ENCODE data around the gene SLBP. TPM values are rescaled to one million over a fixed set of nuclear protein-coding genes. Genes with fewer than 3 reads are reported as not detected.

The SLBP gene
- total and polyA plus RNA-seq, 2 of the 8 experiments (the other 6 are each of a cell fraction or from before 2014, with no cell fraction given) = 44.1 to 49.0 TPM

GRCh38 chr4:1643971-1644735 is 68.0 kb downstream of the SLBP start:
- DNase-seq (ENCODE audit: low read depth in 1 of 2, low spot score in 2 of 2) = no peak
- Histone ChIP-seq H3K9me3 (ENCODE audit: insufficient read depth in 2 of 2, low read depth in 1 of 2, low read length in 1 of 2) (no peaks in the 10 kb centered on the region), H2BK15ac (ENCODE audit: low read length) (no peak overlapping the region; the same call in 1 of the 2 replicates), H4K5ac (ENCODE audit: insufficient read length, low read depth, low read length) (no peak overlapping the region), H3K79me2 (ENCODE audit: control insufficient read depth in 1 of 2, insufficient read depth in 2 of 2, low read length in 2 of 2) (no peaks in the 10 kb centered on the region), H2BK5ac (ENCODE audit: low read depth, low read length) (peak overlapping the region; percentile 87; the same call in 1 of the 2 replicates), H3K4me1 (replicated peaks in 1 of 4; ENCODE audit: control insufficient read depth in 3 of 4, insufficient read depth in 4 of 4, low read length in 3 of 4) (peaks cover 0 to 7% (median 3%) of the 10 kb centered on the region in 4 experiments; a peak in 4 of 7 replicates), H3K36me3 (ENCODE audit: control insufficient read depth in 2 of 4, insufficient read depth in 4 of 4, low read length in 3 of 4) (no peaks in the 10 kb centered on the region), H3K27ac (ENCODE audit: low read depth, low read length) (no peak overlapping the region), H2AK5ac (ENCODE audit: low read depth, low read length) (0 out of 2 replicates have a peak overlapping the region, but pooled peaks have one; percentile 13), H3K18ac (ENCODE audit: extremely low read depth, low read length) (no peak overlapping the region), H2BK120ac (replicated peaks; ENCODE audit: low read depth, low read length) (no peak overlapping the region), H3K23ac (ENCODE audit: insufficient read length) (no peak overlapping the region), H3K9ac (replicated peaks in 1 of 4; ENCODE audit: extremely low read depth in 1 of 4, low read depth in 3 of 4, low read length in 3 of 4) (no peak overlapping the region), H2AFZ (ENCODE audit: low read length) (no peak overlapping the region), H4K8ac (ENCODE audit: extremely low read depth, insufficient read depth, low read length) (no peak overlapping the region), H4K91ac (replicated peaks; ENCODE audit: insufficient read length, low read length) (no peak overlapping the region), H3K23me2 (ENCODE audit: low read depth, low read length) (no peaks in the 10 kb centered on the region), H3K4ac (replicated peaks; ENCODE audit: insufficient read length, low read depth, low read length) (no peak overlapping the region), H3K56ac (replicated peaks; ENCODE audit: insufficient read length, low read depth, low read length) (no peak overlapping the region), H3K4me3 (ENCODE audit: extremely low read depth in 1 of 4, insufficient read depth in 2 of 4, low read depth in 3 of 4, low read length in 4 of 4) (no peak overlapping the region), H4K20me1 (replicated peaks in 1 of 2; ENCODE audit: control insufficient read depth in 1 of 2, insufficient read depth in 2 of 2, low read length in 2 of 2) (no peaks in the 10 kb centered on the region), H2BK20ac (ENCODE audit: low read length) (no peak overlapping the region), H3K27me3 (replicated peaks in 1 of 4; ENCODE audit: control insufficient read depth in 3 of 4, extremely low read depth in 1 of 4, insufficient read depth in 3 of 4, low read length in 3 of 4) (no peaks in the 10 kb centered on the region), H3K79me1 (ENCODE audit: low read depth, low read length) (no peaks in the 10 kb centered on the region), H3K14ac (ENCODE audit: insufficient read length) (no peak overlapping the region), H3K4me2 (ENCODE audit: insufficient read depth in 1 of 2, low read depth in 2 of 2, low read length in 2 of 2) (no peak overlapping the region), H2BK12ac (ENCODE audit: low read depth, low read length) (no peak overlapping the region; the same call in 1 of the 2 replicates)
- ChIA-PET POLR2A (ENCODE audit: partially characterized antibody) (interaction anchor here (1.7 kb wide), 1 partner anchor 77 kb away, joined by 4 read pairs; the partner anchor contains the start of genes TACC3 and TMEM129), CTCF (ENCODE audit: partially characterized antibody) (interaction anchor here (1.0 to 4.6 kb wide), 9 partner anchors 10 to 85 kb away, joined by 3 to 23 read pairs (median 3); no protein-coding TSS in a partner anchor)
- 92% methylated on average over 48 of the region's 48 CpGs; no CpG with 5 or more reads in 1 of the 2 experiments for WGBS, 2 experiments (ENCODE audit: extremely low coverage in 1 of 2, insufficient coverage in 1 of 2, insufficient read length in 1 of 2, insufficient replicate concordance in 2 of 2, low coverage in 1 of 2, low lambda C conversion rate in 2 of 2, missing lambda C conversion rate in 1 of 2)
- TF ChIP-seq TAF1 (IDR thresholded peaks at IDR 0.05; ENCODE audit: low read depth, low read length) (no peak), SIX5 (IDR thresholded peaks at IDR 0.05; ENCODE audit: low read depth, low read length) (no peak)
- no peak for FAIRE-seq

Measured in H1 (cell line).